Neutrophil (primary cell): ENCODE data around the gene CHRND.
A peak's percentile ranks its signal among the peaks of the same experiment; 100 is the strongest.

ENCODE experiments used
- H3K27ac ChIP-seq: fragments of 200-600 bp; sonication (generic); 2 replicates; pipeline ENCODE4 v1.5.1; 2016; ENCODE audit warnings: mild to moderate bottlenecking, moderate library complexity
- H3K27me3 ChIP-seq: fragments of 200-600 bp; sonication (generic); 2 replicates; pipeline ENCODE4 v1.6.0; 2016; ENCODE audit warnings: mild to moderate bottlenecking
- H3K36me3 ChIP-seq: fragments of 200-600 bp; sonication (generic); 2 replicates; pipeline ENCODE4 v1.5.1; 2017
- H3K4me1 ChIP-seq, 2 experiments: fragments of 200-600 bp in 1 of 2; sonication (generic) in 1 of 2; 1 replicate in 1 of 2; 2 replicates in 1 of 2; pipeline versions ENCODE4 v1.5.1 to v1.6.1; 2013 to 2016; ENCODE audit warnings: low read depth in 1 of 2, low read length in 1 of 2, mild to moderate bottlenecking in 1 of 2, moderate library complexity in 1 of 2; ENCODE audit not compliant: control insufficient read depth in 1 of 2, insufficient read depth in 1 of 2
- H3K4me3 ChIP-seq, 2 experiments: fragments of 200-600 bp in 1 of 2; sonication (generic) in 1 of 2; 1 replicate in 1 of 2; 2 replicates in 1 of 2; pipeline ENCODE4 v1.5.1; 2013 to 2016; ENCODE audit warnings: low read depth in 1 of 2, low read length in 1 of 2, mild to moderate bottlenecking in 1 of 2, moderate library complexity in 1 of 2
- H3K9me3 ChIP-seq: fragments of 200-600 bp; sonication (generic); 2 replicates; pipeline ENCODE4 v1.5.1; 2016
- CTCF ChIP-seq: fragments of 200-600 bp; sonication (generic); IDR thresholded peaks from 2 replicates; pipeline ENCODE4 v1.5.1; 2016; ENCODE audit warnings: antibody characterized with exemption

The CHRND gene

DNA sequence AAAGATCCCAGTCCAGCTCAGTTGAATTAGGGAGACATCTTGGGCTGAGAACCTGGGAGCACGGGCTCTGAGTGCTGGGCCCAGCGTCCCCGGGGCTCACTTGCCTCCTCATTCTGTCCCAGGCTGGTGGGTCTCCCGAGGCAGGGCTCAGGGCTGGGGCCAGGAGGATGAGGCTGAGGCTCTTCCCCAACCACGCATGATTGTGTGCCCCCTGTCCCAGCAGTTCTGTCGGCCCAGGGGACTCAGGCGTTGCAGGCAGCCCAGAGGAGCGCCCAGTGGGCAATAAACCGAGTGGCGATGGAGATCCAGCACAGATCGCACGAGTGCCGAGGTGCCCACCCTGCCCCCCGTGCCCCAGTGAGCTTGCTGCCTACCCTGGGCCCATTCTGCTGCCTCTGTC, 4.9 kb upstream of the CHRND start:
- no peak overlapping the region for H3K27ac ChIP-seq
- TF ChIP-seq CTCF = no peak
- peaks cover 0 to 9% of the 10 kb centered on the region in 2 experiments for H3K4me1 ChIP-seq
- no peaks in the 10 kb centered on the region for H3K36me3 ChIP-seq
- H3K27me3 ChIP-seq = peaks cover 76% of the 10 kb centered on the region
- H3K9me3 ChIP-seq = no peaks in the 10 kb centered on the region
- no peak overlapping the region for H3K4me3 ChIP-seq

- Histone ChIP-seq H3K36me3 (no peaks in the 10 kb centered on the region), H3K9me3 (no peaks in the 10 kb centered on the region), H3K27ac (no peak overlapping the region), H3K4me1 (peaks cover 0 to 9% of the 10 kb centered on the region in 2 experiments), H3K4me3 (peak overlapping the region in 1 of 2 experiments; percentile 7), H3K27me3 (peaks cover 86% of the 10 kb centered on the region)
- TF ChIP-seq CTCF = peak; percentile 75
Observed at GRCh38 chr2:232521959-232522622, 3.9 kb upstream of the CHRND start.

- H3K27ac ChIP-seq = no peak overlapping the region
- no peak for TF ChIP-seq CTCF
- no peak overlapping the region for H3K4me3 ChIP-seq
- H3K9me3 ChIP-seq = no peaks in the 10 kb centered on the region
- no peaks in the 10 kb centered on the region for H3K36me3 ChIP-seq
- peaks cover 93% of the 10 kb centered on the region for H3K27me3 ChIP-seq
- peaks cover 0 to 9% of the 10 kb centered on the region in 2 experiments for H3K4me1 ChIP-seq
Observed at GRCh38 chr2:232522623-232523401, 3.1 kb upstream of the CHRND start.

GRCh38 chr2:232523402-232523681, 2.6 kb upstream of the CHRND start:
- Histone ChIP-seq H3K4me3 (no peak overlapping the region), H3K27ac (no peak overlapping the region), H3K4me1 (peaks cover 0 to 9% of the 10 kb centered on the region in 2 experiments), H3K27me3 (peaks cover 98% of the 10 kb centered on the region), H3K9me3 (no peaks in the 10 kb centered on the region), H3K36me3 (no peaks in the 10 kb centered on the region)
- no peak for TF ChIP-seq CTCF

- TF ChIP-seq CTCF = no peak
- Histone ChIP-seq H3K4me3 (no peak overlapping the region), H3K27me3 (peaks cover 99% of the 10 kb centered on the region)
Observed at GRCh38 chr2:232523682-232524597, 2.0 kb upstream of the CHRND start.

More at GRCh38 chr2:232523682-232524597, 2.0 kb upstream of the CHRND start:
- H3K36me3 ChIP-seq = no peaks in the 10 kb centered on the region
- peaks cover 0 to 9% of the 10 kb centered on the region in 2 experiments for H3K4me1 ChIP-seq
- H3K27ac ChIP-seq = no peak overlapping the region
- no peaks in the 10 kb centered on the region for H3K9me3 ChIP-seq
